HG03159 (cell line): ENCODE results near the gene AIFM2.
A peak's percentile ranks its signal among the peaks of the same experiment; 100 is the strongest.
"Not testable (repeated sequence)": the region's sequence is repeated elsewhere in the genome, so short reads cannot be mapped to it uniquely, and the experiment has no call there.

Source experiments
- ATAC-seq: cut with Tn5 transposase; IDR thresholded peaks from one replicate; pipeline ENCODE4 v1.9.1; 2021; ENCODE audit warnings: mild to moderate bottlenecking, moderate library complexity; ENCODE audit not compliant: unreplicated experiment

AIFM2 gene

GRCh38 chr10:70132098-70133029 is at the start of gene AIFM2:
Gene AIFM2, minus strand, starts transcription at chr10:70132825. Its CDS starts 8,741 bp downstream, at chr10:70124084.
- peak; percentile 65 for ATAC-seq

- ATAC-seq, result not testable (repeated sequence)
Observed at GRCh38 chr10:70179209-70179608, 46.6 kb upstream of the AIFM2 start.

GRCh38 chr10:70178139-70178725 is 45.6 kb upstream of the AIFM2 start:
- ATAC-seq, result no peak

- no peak for ATAC-seq
Observed at GRCh38 chr10:70176441-70176840, 43.8 kb upstream of the AIFM2 start.

GRCh38 chr10:70175516-70175915 is 42.9 kb upstream of the AIFM2 start:
- ATAC-seq, result no peak

GRCh38 chr10:70174058-70174741 is 41.6 kb upstream of the AIFM2 start:
- no peak for ATAC-seq

- ATAC-seq, result peak; percentile 27
Observed at GRCh38 chr10:70169649-70170364, 37.2 kb upstream of the AIFM2 start.

GRCh38 chr10:70169011-70169410 is 36.4 kb upstream of the AIFM2 start:
- no peak for ATAC-seq

- ATAC-seq, result no peak
Observed at GRCh38 chr10:70167246-70167645, 34.6 kb upstream of the AIFM2 start.

- no peak for ATAC-seq
Observed at GRCh38 chr10:70166394-70166793, 33.8 kb upstream of the AIFM2 start.

- ATAC-seq, result no peak
Observed at GRCh38 chr10:70164163-70164562, 31.5 kb upstream of the AIFM2 start.

- no peak for ATAC-seq
Observed at GRCh38 chr10:70163448-70163847, 30.8 kb upstream of the AIFM2 start.

GRCh38 chr10:70162892-70163201 is 30.2 kb upstream of the AIFM2 start:
- ATAC-seq, result peak; percentile 79

GRCh38 chr10:70162151-70162891 is 29.7 kb upstream of the AIFM2 start:
- ATAC-seq, result peak; percentile 42

- ATAC-seq, result no peak
Observed at GRCh38 chr10:70160798-70161197, 28.2 kb upstream of the AIFM2 start.

GRCh38 chr10:70159366-70159765 is 26.7 kb upstream of the AIFM2 start:
- ATAC-seq, result not testable (repeated sequence)

- ATAC-seq, result no peak
Observed at GRCh38 chr10:70158113-70158512, 25.5 kb upstream of the AIFM2 start.

- ATAC-seq, result no peak
Observed at GRCh38 chr10:70155255-70155838, 22.7 kb upstream of the AIFM2 start.

- ATAC-seq, result no peak
Observed at GRCh38 chr10:70148516-70148915, 15.9 kb upstream of the AIFM2 start.

- no peak for ATAC-seq
Observed at GRCh38 chr10:70147259-70147625, 14.6 kb upstream of the AIFM2 start.
